H9 (cell line): Measurements from ENCODE around the gene PLXND1. TPM values are rescaled to one million over a fixed set of nuclear protein-coding genes. Genes with fewer than 3 reads are reported as not detected.

Experiments used
- DNase-seq: peaks from one replicate; pipeline ENCODE4 v3.0.0-alpha.2; 2017
- H2AFZ ChIP-seq: one replicate; pipeline ENCODE4 v1.6.1; 2013; ENCODE audit warnings: mild to moderate bottlenecking, low read length, control low read depth, moderate library complexity
- H2AK5ac ChIP-seq: 2 replicates; pipeline ENCODE4 v1.6.1; 2013; ENCODE audit warnings: low read length, control low read depth, mixed read lengths; ENCODE audit not compliant: insufficient read length
- H2BK120ac ChIP-seq: one replicate; pipeline ENCODE4 v1.6.1; 2013; ENCODE audit warnings: low read depth, mild to moderate bottlenecking, low read length, control low read depth, inconsistent platforms; ENCODE audit not compliant: poor library complexity, severe bottlenecking
- H2BK12ac ChIP-seq: 2 replicates; pipeline ENCODE4 v1.6.1; 2013; ENCODE audit warnings: low read length, control low read depth, mixed read lengths, low read depth; ENCODE audit not compliant: insufficient read length
- H2BK15ac ChIP-seq: 2 replicates; pipeline ENCODE4 v1.6.1; 2013; ENCODE audit warnings: low read depth, low read length, control low read depth
- H2BK20ac ChIP-seq: one replicate; pipeline ENCODE4 v1.6.1; 2013; ENCODE audit warnings: low read depth, mild to moderate bottlenecking, low read length, control low read depth, inconsistent platforms; ENCODE audit not compliant: poor library complexity, severe bottlenecking
- H2BK5ac ChIP-seq: 2 replicates; pipeline ENCODE4 v1.6.1; 2013; ENCODE audit warnings: low read length, control low read depth, mixed read lengths; ENCODE audit not compliant: insufficient read length
- H3K14ac ChIP-seq: 2 replicates; pipeline ENCODE4 v1.6.1; 2013; ENCODE audit warnings: low read length, control low read depth; ENCODE audit not compliant: insufficient read depth
- H3K18ac ChIP-seq: 2 replicates; pipeline ENCODE4 v1.6.1; 2013; ENCODE audit warnings: low read depth, mild to moderate bottlenecking, mixed read lengths, low read length, control low read depth; ENCODE audit not compliant: insufficient read length
- H3K23ac ChIP-seq: 2 replicates; pipeline ENCODE4 v1.6.1; 2013; ENCODE audit warnings: low read length, control low read depth, mixed read lengths, low read depth; ENCODE audit not compliant: insufficient read length
- H3K23me2 ChIP-seq: 2 replicates; pipeline ENCODE4 v1.6.1; 2013; ENCODE audit warnings: low read depth, mild to moderate bottlenecking, mixed read lengths, low read length, control low read depth; ENCODE audit not compliant: insufficient read length, poor library complexity, severe bottlenecking
- H3K27ac ChIP-seq: 2 replicates; pipeline ENCODE4 v1.5.1; 2013; ENCODE audit warnings: low read length, control low read depth, mixed read lengths, low read depth; ENCODE audit not compliant: insufficient read length
- H3K27me3 ChIP-seq: 2 replicates; pipeline ENCODE4 v1.6.1; 2013; ENCODE audit warnings: low read length, control low read depth, inconsistent platforms; ENCODE audit not compliant: insufficient read depth
- H3K4ac ChIP-seq: 2 replicates; pipeline ENCODE4 v1.6.1; 2013; ENCODE audit warnings: low read depth, mild to moderate bottlenecking, control low read depth, inconsistent platforms, low read length, moderate library complexity
- H3K4me1 ChIP-seq: 2 replicates; pipeline ENCODE4 v1.6.1; 2013; ENCODE audit warnings: low read length, control low read depth, inconsistent platforms; ENCODE audit not compliant: insufficient read depth
- H3K4me2 ChIP-seq: 2 replicates; pipeline ENCODE4 v1.6.1; 2013; ENCODE audit warnings: low read length, control low read depth, mixed read lengths; ENCODE audit not compliant: insufficient read length, insufficient read depth
- H3K56ac ChIP-seq: 2 replicates; pipeline ENCODE4 v1.6.1; 2013; ENCODE audit warnings: low read depth, mild to moderate bottlenecking, mixed read lengths, low read length, control low read depth; ENCODE audit not compliant: insufficient read length
- H3K79me1 ChIP-seq: 2 replicates; pipeline ENCODE4 v1.6.1; 2013; ENCODE audit warnings: low read depth, mild to moderate bottlenecking, moderate library complexity, low read length, control low read depth, inconsistent platforms; ENCODE audit not compliant: insufficient read depth, poor library complexity, severe bottlenecking
- H3K79me2 ChIP-seq: 2 replicates; pipeline ENCODE4 v1.6.1; 2013; ENCODE audit warnings: low read length, control low read depth, inconsistent platforms; ENCODE audit not compliant: insufficient read depth
- H3K9ac ChIP-seq: 2 replicates; pipeline ENCODE4 v1.6.1; 2013; ENCODE audit warnings: low read length, control low read depth, mixed read lengths; ENCODE audit not compliant: insufficient read length; ENCODE audit errors: extremely low read depth
- H3K9me3 ChIP-seq: one replicate; pipeline ENCODE4 v1.6.1; 2013; ENCODE audit warnings: low read depth, low read length, inconsistent platforms; ENCODE audit not compliant: control insufficient read depth
- H3T11ph ChIP-seq: one replicate; pipeline ENCODE4 v1.6.1; 2013; ENCODE audit warnings: mild to moderate bottlenecking, low read length, control low read depth, inconsistent platforms
- H4K20me1 ChIP-seq: one replicate; pipeline ENCODE4 v1.6.1; 2013; ENCODE audit not compliant: control insufficient read depth, insufficient read length, insufficient read depth
- H4K5ac ChIP-seq: 2 replicates; pipeline ENCODE4 v1.6.1; 2013; ENCODE audit warnings: low read depth, mild to moderate bottlenecking, mixed read lengths, low read length, control low read depth; ENCODE audit not compliant: insufficient read length
- H4K8ac ChIP-seq: replicated peaks from 2 replicates; pipeline ENCODE4 v1.6.1; 2013; ENCODE audit warnings: low read length, control low read depth, mixed read lengths, low read depth; ENCODE audit not compliant: insufficient read length
- H4K91ac ChIP-seq: 2 replicates; pipeline ENCODE4 v1.6.1; 2013; ENCODE audit warnings: low read depth, mild to moderate bottlenecking, moderate library complexity, mixed read lengths, low read length, control low read depth; ENCODE audit not compliant: insufficient read length
- H3K27ac Mint-ChIP-seq, 3 experiments: 2 replicates in 2 of 3; 3 replicates in 1 of 3; pipeline ENCODE4 v1.8.0; 2020 to 2021; ENCODE audit warnings: mixed read lengths in 3 of 3, mild to moderate bottlenecking in 1 of 3, moderate library complexity in 1 of 3
- H3K27me3 Mint-ChIP-seq: 2 replicates; pipeline ENCODE4 v1.8.0; 2021; ENCODE audit warnings: low read depth, mild to moderate bottlenecking, moderate library complexity, mixed read lengths
- H3K36me3 Mint-ChIP-seq, 3 experiments: 2 replicates in 2 of 3; 3 replicates in 1 of 3; pipeline ENCODE4 v1.8.0; 2020 to 2021; ENCODE audit warnings: low read depth in 3 of 3, mixed read lengths in 3 of 3; ENCODE audit not compliant: insufficient read depth in 1 of 3
- H3K4me1 Mint-ChIP-seq, 2 experiments: 2 replicates each; pipeline ENCODE4 v1.8.0; 2020; ENCODE audit warnings: mixed read lengths in 2 of 2
- H3K4me3 Mint-ChIP-seq, 2 experiments: 2 replicates in 1 of 2; 3 replicates in 1 of 2; pipeline ENCODE4 v1.8.0; 2020 to 2021; ENCODE audit warnings: mild to moderate bottlenecking in 2 of 2, mixed read lengths in 2 of 2, moderate library complexity in 1 of 2
- H3K9me3 Mint-ChIP-seq, 2 experiments: 2 replicates in 1 of 2; 3 replicates in 1 of 2; pipeline ENCODE4 v1.8.0; 2020; ENCODE audit warnings: mild to moderate bottlenecking in 2 of 2, mixed read lengths in 2 of 2, moderate library complexity in 1 of 2
- CTCF ChIP-seq: fragments of 200-600 bp; sonication (generic); conservative IDR thresholded peaks from 3 replicates; pipeline ENCODE4 v1.8.0; 2021; ENCODE audit warnings: antibody characterized with exemption, mild to moderate bottlenecking
- WGBS: extraction: QIAGEN DNeasy Blood & Tissue Kit; methylation state at CpG from one replicate; pipeline ENCODE4 v1.1.7; 2013; ENCODE audit warnings: missing lambda C conversion rate, low lambda C conversion rate, mixed read lengths; ENCODE audit not compliant: insufficient read length; ENCODE audit errors: extremely low coverage; 5-methylcytosine and 5-hydroxymethylcytosine counted together
- total RNA-seq: library from RNA; stranded (reverse); gene quantifications from 2 replicates; pipeline ENCODE4 v1.2.1, GENCODE V29; 2021

Gene PLXND1
- total RNA-seq, 1 experiment from 2014 or later: 50.9 TPM

GRCh38 chr3:129614435-129614834, 8.0 kb upstream of the PLXND1 start:
- WGBS: no CpG with 5 or more reads among the region's 9 CpGs
- Mint-ChIP-seq H3K27ac (no peak overlapping the region), H3K36me3 (no peaks in the 10 kb centered on the region; a peak in 2 of 7 replicates)

More at GRCh38 chr3:129614435-129614834, 8.0 kb upstream of the PLXND1 start:
- Histone ChIP-seq H3K9me3 (no peaks in the 10 kb centered on the region), H2BK120ac (no peak overlapping the region), H2BK15ac (no peak overlapping the region), H3K9ac (no peak overlapping the region), H4K8ac (no peak overlapping the region), H3K23me2 (no peaks in the 10 kb centered on the region), H4K5ac (no peak overlapping the region), H3K4ac (no peak overlapping the region), H3T11ph (no peak overlapping the region), H3K14ac (no peak overlapping the region), H3K23ac (no peak overlapping the region), H3K27ac (no peak overlapping the region), H2AK5ac (no peak overlapping the region), H4K20me1 (no peaks in the 10 kb centered on the region), H3K4me1 (no peaks in the 10 kb centered on the region), H3K18ac (no peak overlapping the region), H4K91ac (no peak overlapping the region), H2BK12ac (no peak overlapping the region), H3K27me3 (no peaks in the 10 kb centered on the region), H2AFZ (no peak overlapping the region), H3K56ac (no peak overlapping the region), H3K4me2 (no peak overlapping the region), H2BK5ac (no peak overlapping the region), H3K79me1 (no peaks in the 10 kb centered on the region), H3K79me2 (no peaks in the 10 kb centered on the region), H2BK20ac (no peak overlapping the region)
- no peak overlapping the region for H3K4me3 Mint-ChIP-seq
- no peaks in the 10 kb centered on the region for H3K9me3 Mint-ChIP-seq
- no peaks in the 10 kb centered on the region; the same call in 1 of the 2 replicates for H3K27me3 Mint-ChIP-seq
- H3K4me1 Mint-ChIP-seq: peaks cover 15 to 16% of the 10 kb centered on the region in 2 experiments
- TF ChIP-seq CTCF: no peak
- DNase-seq: no peak
